HCT116 (cell line): ENCODE measurements around the gene CCL23. TPM values are rescaled to one million over a fixed set of nuclear protein-coding genes. Genes with fewer than 3 reads are reported as not detected.

Source experiments
- ATAC-seq: fragments of 200-7000 bp; cut with Tn5 transposase; 2 replicates; pipeline ENCODE4 v1.9.1; 2020; ENCODE audit warnings: mild to moderate bottlenecking, moderate library complexity
- BruUV-seq: library from RNA; stranded (reverse); fragments of 400-500 nt; replicated peaks from 2 replicates; lab custom pipeline; 2021; lab: Mats Ljungman, UMichigan
- CTCF ChIA-PET: fragments of 300-600 bp; sonication (Branson Sonifier 250); formaldehyde crosslinking; loops from one replicate; lab custom pipeline; 2021; ENCODE audit warnings: antibody characterized with exemption; lab: Charles Lee
- POLR2A ChIA-PET: fragments of 300-600, 350-600 bp; sonication (Branson Sonifier 250); formaldehyde crosslinking; loops from one replicate; lab custom pipeline; 2021; ENCODE audit warnings: antibody characterized with exemption; lab: Charles Lee
- RAD21 ChIA-PET, 2 experiments: fragments of 300-600 bp; sonication (Branson Sonifier 250); formaldehyde crosslinking; loops; one replicate each; lab custom pipeline; 2023; ENCODE audit warnings: low total read pairs in 2 of 2; ENCODE audit not compliant: uncharacterized antibody in 2 of 2, unreplicated experiment in 2 of 2, low non-redundant PET in 1 of 2; lab: Charles Lee
- DNase-seq: peaks from one replicate; pipeline ENCODE4 v3.0.0-alpha.2; 2010; ENCODE audit warnings: low read depth, low spot score
- H2AFZ ChIP-seq: fragments of 200-600 bp; shearing (Covaris generic), sonication (generic); 2 replicates; pipeline ENCODE4 v1.6.1; 2017; ENCODE audit warnings: low read depth, mixed run types, mixed read lengths, antibody characterized with exemption, low read length; ENCODE audit not compliant: poor library complexity, severe bottlenecking
- H3K27ac ChIP-seq: 2 replicates; pipeline ENCODE4 v1.5.1; 2012; ENCODE audit warnings: low read depth, low read length
- H3K27me3 ChIP-seq: fragments of 200-600 bp; sonication (generic); 2 replicates; pipeline ENCODE4 v1.6.1; 2016; ENCODE audit warnings: mixed run types, low read length, mixed read lengths; ENCODE audit not compliant: insufficient read depth
- H3K36me3 ChIP-seq, 2 experiments: fragments of 200-500 bp in 1 of 2; fragments of 200-600 bp in 1 of 2; sonication (Bioruptor generic) in 1 of 2; sonication (generic) in 1 of 2; 2 replicates each; pipeline versions ENCODE4 v1.5.1 to v1.6.1; 2014 to 2016; ENCODE audit warnings: low read length in 2 of 2, inconsistent platforms in 1 of 2, mixed read lengths in 1 of 2, mixed run types in 1 of 2; ENCODE audit not compliant: insufficient read depth in 2 of 2, control insufficient read depth in 1 of 2
- H3K4me1 ChIP-seq, 2 experiments: fragments of 200-600 bp in 1 of 2; sonication (generic) in 1 of 2; 2 replicates each; pipeline versions ENCODE4 v1.5.1 to v1.6.1; 2012 to 2017; ENCODE audit warnings: low read length in 2 of 2, inconsistent platforms in 1 of 2, mild to moderate bottlenecking in 1 of 2, mixed read lengths in 1 of 2, mixed run types in 1 of 2, moderate library complexity in 1 of 2; ENCODE audit not compliant: insufficient read depth in 2 of 2, control insufficient read depth in 1 of 2
- H3K4me2 ChIP-seq: fragments of 200-600 bp; sonication (generic); 2 replicates; pipeline ENCODE4 v1.6.1; 2017; ENCODE audit warnings: mixed run types, low read length, mixed read lengths
- H3K4me3 ChIP-seq, 2 experiments: fragments of 200-600 bp in 1 of 2; sonication (generic) in 1 of 2; replicated peaks in 1 of 2; 2 replicates each; pipeline ENCODE4 v1.5.1; 2011 to 2016; ENCODE audit warnings: low read length in 2 of 2, control low read depth in 1 of 2, low read depth in 1 of 2, mild to moderate bottlenecking in 1 of 2, mixed read lengths in 1 of 2, mixed run types in 1 of 2
- H3K79me2 ChIP-seq: fragments of 200-600 bp; sonication (generic); 2 replicates; pipeline ENCODE4 v1.6.1; 2017; ENCODE audit warnings: mild to moderate bottlenecking, mixed run types, low read length, moderate library complexity, mixed read lengths; ENCODE audit not compliant: insufficient read depth
- H3K9ac ChIP-seq: fragments of 200-600 bp; sonication (generic); 2 replicates; pipeline ENCODE4 v1.6.1; 2016; ENCODE audit warnings: low read length, mixed read lengths
- H3K9me2 ChIP-seq: fragments of 200-600 bp; sonication (generic), shearing (Covaris generic); 2 replicates; pipeline ENCODE4 v1.6.1; 2017; ENCODE audit warnings: mixed run types, mild to moderate bottlenecking, moderate library complexity; ENCODE audit not compliant: insufficient read depth
- H3K9me3 ChIP-seq, 2 experiments: fragments of 200-500 bp in 1 of 2; fragments of 200-600 bp in 1 of 2; sonication (Bioruptor generic) in 1 of 2; sonication (generic) in 1 of 2; 2 replicates each; pipeline ENCODE4 v1.6.1; 2014 to 2017; ENCODE audit warnings: low read length in 2 of 2, mixed read lengths in 2 of 2, inconsistent platforms in 1 of 2, low read depth in 1 of 2, mild to moderate bottlenecking in 1 of 2, mixed run types in 1 of 2, moderate library complexity in 1 of 2; ENCODE audit not compliant: control insufficient read depth in 1 of 2, insufficient read depth in 1 of 2
- H4K20me1 ChIP-seq: fragments of 200-600 bp; sonication (generic), shearing (Covaris generic); 2 replicates; pipeline ENCODE4 v1.6.1; 2017; ENCODE audit warnings: mixed run types, mild to moderate bottlenecking, moderate library complexity; ENCODE audit not compliant: insufficient read depth
- CBX3 ChIP-seq: IDR thresholded peaks from 2 replicates; pipeline ENCODE4 v1.6.1; 2012; ENCODE audit warnings: low read depth
- CEBPB ChIP-seq: IDR thresholded peaks from 2 replicates; pipeline ENCODE4 v1.6.1; 2012; ENCODE audit warnings: low read depth
- EGR1 ChIP-seq: IDR thresholded peaks from 2 replicates; pipeline ENCODE4 v1.6.1; 2012; ENCODE audit warnings: low read depth
- ELF1 ChIP-seq: IDR thresholded peaks from 2 replicates; pipeline ENCODE4 v1.6.1; 2012; ENCODE audit warnings: low read depth, borderline replicate concordance
- POLR2AphosphoS5 ChIP-seq: IDR thresholded peaks from 2 replicates; pipeline ENCODE4 v1.6.1; 2011; ENCODE audit warnings: mild to moderate bottlenecking, low read depth, low read length, moderate library complexity
- RAD21 ChIP-seq: IDR thresholded peaks from 2 replicates; pipeline ENCODE4 v1.6.1; 2012; ENCODE audit warnings: low read depth, mild to moderate bottlenecking
- SIN3A ChIP-seq: IDR thresholded peaks from 2 replicates; pipeline ENCODE4 v1.6.1; 2012; ENCODE audit warnings: low read depth
- SP1 ChIP-seq: IDR thresholded peaks from 2 replicates; pipeline ENCODE4 v1.6.1; 2012; ENCODE audit warnings: low read depth
- YY1 ChIP-seq: IDR thresholded peaks from 2 replicates; pipeline ENCODE4 v1.6.1; 2011; ENCODE audit warnings: low read length, low read depth, moderate library complexity, mild to moderate bottlenecking; ENCODE audit not compliant: insufficient replicate concordance; ENCODE audit errors: extremely low read depth
- ZFX ChIP-seq: fragments of 450-650 bp; IDR thresholded peaks from 2 replicates; pipeline ENCODE4 v1.6.1; 2017
- ZNF274 ChIP-seq: fragments of 200-500 bp; sonication (Bioruptor generic); IDR thresholded peaks from 2 replicates; pipeline ENCODE4 v1.6.1; 2014; ENCODE audit warnings: mild to moderate bottlenecking, low read depth, low read length, inconsistent platforms
- intact Hi-C: fragments of 100-400 bp; cut with micrococcal nuclease; formaldehyde crosslinking; loops from 2 replicates; pipeline ENCODE4 v1.10.0; 2022
- total RNA-seq: library from RNA; stranded (reverse); gene quantifications from one replicate; pipeline ENCODE4 v1.2.1, GENCODE V29; 2021; ENCODE audit not compliant: unreplicated experiment
- TF ChIP-seq, protein P1 (sequence below): IDR thresholded peaks from 2 replicates; pipeline ENCODE4 v1.6.1; 2012; ENCODE audit warnings: low read depth
- TF ChIP-seq, protein P2 (sequence below): IDR thresholded peaks from 2 replicates; pipeline ENCODE4 v1.6.1; 2011; ENCODE audit warnings: mild to moderate bottlenecking, low read length, moderate library complexity; ENCODE audit not compliant: insufficient replicate concordance; ENCODE audit errors: extremely low read depth
- TF ChIP-seq, protein P3 (sequence below), 3 experiments: fragments of 200-600 bp in 1 of 3; sonication (generic) in 1 of 3; IDR thresholded peaks in 2 of 3; conservative IDR thresholded peaks in 1 of 3; 2 replicates each; pipeline ENCODE4 v1.5.1; 2012 to 2017; ENCODE audit warnings: low read depth in 2 of 3, low read length in 2 of 3, antibody characterized with exemption in 1 of 3, borderline replicate concordance in 1 of 3, control low read depth in 1 of 3, mild to moderate bottlenecking in 1 of 3, mixed read lengths in 1 of 3, mixed run types in 1 of 3, moderate library complexity in 1 of 3; ENCODE audit not compliant: insufficient read depth in 1 of 3
- TF ChIP-seq, protein P4 (sequence below): IDR thresholded peaks from 2 replicates; pipeline ENCODE4 v1.6.1; 2012
- TF ChIP-seq, protein P5 (sequence below): IDR thresholded peaks from 2 replicates; pipeline ENCODE4 v1.6.1; 2012

Gene CCL23
- total RNA-seq, 1 experiment from 2014 or later = not detected

DNA sequence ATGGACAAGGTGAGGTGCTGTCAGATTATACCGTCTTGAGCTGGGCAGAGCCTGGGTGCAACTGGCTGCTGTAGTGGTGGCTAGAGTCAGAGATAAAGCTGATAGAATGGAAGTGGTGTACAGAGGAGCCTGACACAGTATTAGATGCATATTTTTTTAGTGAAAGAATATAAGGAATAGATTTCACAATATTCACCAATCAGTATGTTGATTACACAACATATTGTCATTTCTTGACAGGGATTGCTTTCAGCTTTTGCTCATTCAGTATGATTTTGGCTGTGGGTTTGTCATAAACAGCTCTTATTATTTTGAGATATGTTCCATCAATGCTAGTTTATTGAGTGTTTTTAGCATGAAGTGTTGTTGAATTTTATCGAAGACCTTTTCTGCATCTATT lies 1.7 kb upstream of the CCL23 start:
- Histone ChIP-seq H3K9me3 (no peaks in the 10 kb centered on the region), H3K27ac (no peak overlapping the region), H3K27me3 (peaks cover 14% of the 10 kb centered on the region), H3K4me2 (no peak overlapping the region), H3K4me1 (no peaks in the 10 kb centered on the region), H3K4me3 (no peak overlapping the region), H3K79me2 (no peaks in the 10 kb centered on the region), H3K36me3 (no peaks in the 10 kb centered on the region), H3K9me2 (no peaks in the 10 kb centered on the region), H4K20me1 (no peaks in the 10 kb centered on the region), H2AFZ (no peak overlapping the region), H3K9ac (no peak overlapping the region)
- TF ChIP-seq SP1 (no peak), ZFX (no peak), ELF1 (no peak), YY1 (no peak), CEBPB (no peak), ZNF274 (no peak), CBX3 (no peak), SIN3A (no peak), POLR2AphosphoS5 (no peak), RAD21 (no peak), EGR1 (no peak)
- TF ChIP-seq, protein P1, sequence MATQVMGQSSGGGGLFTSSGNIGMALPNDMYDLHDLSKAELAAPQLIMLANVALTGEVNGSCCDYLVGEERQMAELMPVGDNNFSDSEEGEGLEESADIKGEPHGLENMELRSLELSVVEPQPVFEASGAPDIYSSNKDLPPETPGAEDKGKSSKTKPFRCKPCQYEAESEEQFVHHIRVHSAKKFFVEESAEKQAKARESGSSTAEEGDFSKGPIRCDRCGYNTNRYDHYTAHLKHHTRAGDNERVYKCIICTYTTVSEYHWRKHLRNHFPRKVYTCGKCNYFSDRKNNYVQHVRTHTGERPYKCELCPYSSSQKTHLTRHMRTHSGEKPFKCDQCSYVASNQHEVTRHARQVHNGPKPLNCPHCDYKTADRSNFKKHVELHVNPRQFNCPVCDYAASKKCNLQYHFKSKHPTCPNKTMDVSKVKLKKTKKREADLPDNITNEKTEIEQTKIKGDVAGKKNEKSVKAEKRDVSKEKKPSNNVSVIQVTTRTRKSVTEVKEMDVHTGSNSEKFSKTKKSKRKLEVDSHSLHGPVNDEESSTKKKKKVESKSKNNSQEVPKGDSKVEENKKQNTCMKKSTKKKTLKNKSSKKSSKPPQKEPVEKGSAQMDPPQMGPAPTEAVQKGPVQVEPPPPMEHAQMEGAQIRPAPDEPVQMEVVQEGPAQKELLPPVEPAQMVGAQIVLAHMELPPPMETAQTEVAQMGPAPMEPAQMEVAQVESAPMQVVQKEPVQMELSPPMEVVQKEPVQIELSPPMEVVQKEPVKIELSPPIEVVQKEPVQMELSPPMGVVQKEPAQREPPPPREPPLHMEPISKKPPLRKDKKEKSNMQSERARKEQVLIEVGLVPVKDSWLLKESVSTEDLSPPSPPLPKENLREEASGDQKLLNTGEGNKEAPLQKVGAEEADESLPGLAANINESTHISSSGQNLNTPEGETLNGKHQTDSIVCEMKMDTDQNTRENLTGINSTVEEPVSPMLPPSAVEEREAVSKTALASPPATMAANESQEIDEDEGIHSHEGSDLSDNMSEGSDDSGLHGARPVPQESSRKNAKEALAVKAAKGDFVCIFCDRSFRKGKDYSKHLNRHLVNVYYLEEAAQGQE = no peak
- TF ChIP-seq, protein P2, sequence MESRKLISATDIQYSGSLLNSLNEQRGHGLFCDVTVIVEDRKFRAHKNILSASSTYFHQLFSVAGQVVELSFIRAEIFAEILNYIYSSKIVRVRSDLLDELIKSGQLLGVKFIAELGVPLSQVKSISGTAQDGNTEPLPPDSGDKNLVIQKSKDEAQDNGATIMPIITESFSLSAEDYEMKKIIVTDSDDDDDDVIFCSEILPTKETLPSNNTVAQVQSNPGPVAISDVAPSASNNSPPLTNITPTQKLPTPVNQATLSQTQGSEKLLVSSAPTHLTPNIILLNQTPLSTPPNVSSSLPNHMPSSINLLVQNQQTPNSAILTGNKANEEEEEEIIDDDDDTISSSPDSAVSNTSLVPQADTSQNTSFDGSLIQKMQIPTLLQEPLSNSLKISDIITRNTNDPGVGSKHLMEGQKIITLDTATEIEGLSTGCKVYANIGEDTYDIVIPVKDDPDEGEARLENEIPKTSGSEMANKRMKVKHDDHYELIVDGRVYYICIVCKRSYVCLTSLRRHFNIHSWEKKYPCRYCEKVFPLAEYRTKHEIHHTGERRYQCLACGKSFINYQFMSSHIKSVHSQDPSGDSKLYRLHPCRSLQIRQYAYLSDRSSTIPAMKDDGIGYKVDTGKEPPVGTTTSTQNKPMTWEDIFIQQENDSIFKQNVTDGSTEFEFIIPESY = no peak
- TF ChIP-seq, protein P3, sequence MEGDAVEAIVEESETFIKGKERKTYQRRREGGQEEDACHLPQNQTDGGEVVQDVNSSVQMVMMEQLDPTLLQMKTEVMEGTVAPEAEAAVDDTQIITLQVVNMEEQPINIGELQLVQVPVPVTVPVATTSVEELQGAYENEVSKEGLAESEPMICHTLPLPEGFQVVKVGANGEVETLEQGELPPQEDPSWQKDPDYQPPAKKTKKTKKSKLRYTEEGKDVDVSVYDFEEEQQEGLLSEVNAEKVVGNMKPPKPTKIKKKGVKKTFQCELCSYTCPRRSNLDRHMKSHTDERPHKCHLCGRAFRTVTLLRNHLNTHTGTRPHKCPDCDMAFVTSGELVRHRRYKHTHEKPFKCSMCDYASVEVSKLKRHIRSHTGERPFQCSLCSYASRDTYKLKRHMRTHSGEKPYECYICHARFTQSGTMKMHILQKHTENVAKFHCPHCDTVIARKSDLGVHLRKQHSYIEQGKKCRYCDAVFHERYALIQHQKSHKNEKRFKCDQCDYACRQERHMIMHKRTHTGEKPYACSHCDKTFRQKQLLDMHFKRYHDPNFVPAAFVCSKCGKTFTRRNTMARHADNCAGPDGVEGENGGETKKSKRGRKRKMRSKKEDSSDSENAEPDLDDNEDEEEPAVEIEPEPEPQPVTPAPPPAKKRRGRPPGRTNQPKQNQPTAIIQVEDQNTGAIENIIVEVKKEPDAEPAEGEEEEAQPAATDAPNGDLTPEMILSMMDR (IDR thresholded peaks at IDR 0.05 in 2 of 3, conservative IDR thresholded peaks at IDR 0.05 in 1 of 3; ENCODE audit: borderline replicate concordance in 1 of 3, insufficient read depth in 1 of 3, low read depth in 2 of 3, low read length in 2 of 3) = no peak
- TF ChIP-seq, protein P4, sequence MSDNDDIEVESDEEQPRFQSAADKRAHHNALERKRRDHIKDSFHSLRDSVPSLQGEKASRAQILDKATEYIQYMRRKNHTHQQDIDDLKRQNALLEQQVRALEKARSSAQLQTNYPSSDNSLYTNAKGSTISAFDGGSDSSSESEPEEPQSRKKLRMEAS = no peak
- TF ChIP-seq, protein P5, sequence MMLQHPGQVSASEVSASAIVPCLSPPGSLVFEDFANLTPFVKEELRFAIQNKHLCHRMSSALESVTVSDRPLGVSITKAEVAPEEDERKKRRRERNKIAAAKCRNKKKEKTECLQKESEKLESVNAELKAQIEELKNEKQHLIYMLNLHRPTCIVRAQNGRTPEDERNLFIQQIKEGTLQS = no peak
- intact Hi-C loops = no loop called here
- ATAC-seq (no peak), DNase-seq (no peak)
- BruUV-seq = no TSS peak
- ChIA-PET RAD21 (no interaction called here), CTCF (no interaction called here), POLR2A (no interaction called here)
